Stimulated activated CD8-positive, alpha-beta memory T cell treated with anti-CD3 and anti-CD28 coated beads, Interleukin-7, amount 100 ng/mL, for 1 hour (primary cell): ENCODE data around the gene LRFN3.
"Not testable (repeated sequence)": the region's sequence is repeated elsewhere in the genome, so short reads cannot be mapped to it uniquely, and the experiment has no call there.

Source experiments
- DNase-seq, 2 donors: peaks; one replicate each; pipeline ENCODE4 v3.0.0-alpha.2; 2020; ENCODE audit warnings: low read depth in 2 of 2

The LRFN3 gene, protein sequence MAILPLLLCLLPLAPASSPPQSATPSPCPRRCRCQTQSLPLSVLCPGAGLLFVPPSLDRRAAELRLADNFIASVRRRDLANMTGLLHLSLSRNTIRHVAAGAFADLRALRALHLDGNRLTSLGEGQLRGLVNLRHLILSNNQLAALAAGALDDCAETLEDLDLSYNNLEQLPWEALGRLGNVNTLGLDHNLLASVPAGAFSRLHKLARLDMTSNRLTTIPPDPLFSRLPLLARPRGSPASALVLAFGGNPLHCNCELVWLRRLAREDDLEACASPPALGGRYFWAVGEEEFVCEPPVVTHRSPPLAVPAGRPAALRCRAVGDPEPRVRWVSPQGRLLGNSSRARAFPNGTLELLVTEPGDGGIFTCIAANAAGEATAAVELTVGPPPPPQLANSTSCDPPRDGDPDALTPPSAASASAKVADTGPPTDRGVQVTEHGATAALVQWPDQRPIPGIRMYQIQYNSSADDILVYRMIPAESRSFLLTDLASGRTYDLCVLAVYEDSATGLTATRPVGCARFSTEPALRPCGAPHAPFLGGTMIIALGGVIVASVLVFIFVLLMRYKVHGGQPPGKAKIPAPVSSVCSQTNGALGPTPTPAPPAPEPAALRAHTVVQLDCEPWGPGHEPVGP

DNA sequence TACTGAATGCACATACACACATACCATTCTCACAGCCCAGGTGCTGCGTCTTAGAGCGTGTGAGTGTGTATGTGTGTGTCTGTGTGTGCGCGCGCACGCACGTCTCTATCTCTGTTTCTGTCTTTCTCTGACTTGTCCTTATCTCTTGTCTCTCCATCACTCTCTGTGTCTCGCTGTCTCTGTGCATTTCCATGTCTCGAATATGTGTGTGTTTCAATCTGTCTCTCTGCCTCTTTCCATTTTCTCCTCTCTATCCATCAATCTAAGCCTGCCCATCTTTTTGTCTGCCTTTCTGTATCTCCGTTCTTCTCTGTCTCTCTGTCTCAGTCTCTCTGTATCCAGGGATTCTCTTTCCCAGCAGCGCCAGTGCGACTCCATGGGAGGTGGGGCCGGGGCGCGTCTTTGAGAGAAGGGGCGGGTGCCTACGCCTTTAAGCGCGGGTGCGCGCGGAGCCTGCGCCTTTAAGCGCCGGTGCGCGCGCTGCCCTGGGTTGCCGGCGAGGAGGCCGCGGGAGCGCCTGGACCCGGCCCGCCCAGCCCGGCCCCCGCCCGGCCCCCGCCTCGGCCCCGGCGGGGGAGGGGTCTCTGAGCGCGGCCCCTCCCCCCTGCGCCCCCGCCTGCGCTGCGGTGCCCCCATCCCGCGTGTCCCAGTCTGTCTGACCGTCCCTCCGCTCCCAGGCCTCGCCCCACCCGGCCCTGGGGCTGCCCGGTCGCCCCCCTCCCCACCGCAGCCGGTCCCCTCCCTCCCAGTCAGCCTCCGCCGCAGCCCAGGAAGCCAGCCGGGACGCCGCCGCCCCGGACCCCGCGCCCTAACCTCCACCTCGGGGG lies at the start of gene LRFN3:
TSS of gene LRFN3 (plus strand) at position 464 of the 827 bp plus-strand sequence. CDS start 3,052 bp downstream, outside the sequence.
- DNase-seq: no peak

DNA sequence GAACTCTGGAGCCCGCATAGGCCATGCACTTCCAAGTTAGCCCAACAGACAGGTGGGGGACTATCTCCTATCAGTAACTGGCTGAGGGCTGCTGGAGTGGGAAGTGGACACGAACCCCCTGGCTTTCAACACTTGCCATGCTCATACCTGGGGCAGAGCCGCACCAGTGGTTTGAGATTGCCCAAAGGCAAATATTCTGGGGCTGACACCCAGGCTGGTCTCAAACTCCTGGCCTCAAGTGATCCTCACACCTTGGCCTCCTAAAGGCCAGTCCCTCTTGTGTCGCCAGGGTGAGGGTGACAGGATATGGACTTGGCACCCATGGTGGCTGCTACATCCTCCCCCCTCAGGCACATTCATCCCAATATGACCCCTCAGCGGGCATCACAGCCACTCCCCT lies 49.0 kb upstream of the LRFN3 start:
- no peak for DNase-seq

DNA sequence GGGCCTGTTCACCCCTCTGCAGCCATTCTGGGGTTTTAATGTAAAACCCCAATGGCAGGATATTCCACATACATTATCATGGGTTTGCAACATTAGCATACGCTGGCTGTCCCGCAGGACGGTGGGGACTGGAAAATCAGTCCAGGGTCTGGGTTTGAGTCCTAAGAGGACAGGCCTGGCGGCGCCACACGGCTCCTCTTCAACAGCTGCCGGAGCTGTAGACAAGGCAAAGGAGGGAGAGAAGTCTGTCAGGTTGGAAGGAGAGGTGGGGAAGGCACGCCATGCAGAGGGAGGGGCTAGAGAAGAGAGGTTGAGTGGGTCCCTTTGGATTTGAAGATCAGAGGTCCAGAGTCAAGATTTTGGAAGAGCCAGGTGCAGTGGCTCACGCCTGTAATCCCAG lies 47.8 kb upstream of the LRFN3 start:
- DNase-seq: no peak

DNA sequence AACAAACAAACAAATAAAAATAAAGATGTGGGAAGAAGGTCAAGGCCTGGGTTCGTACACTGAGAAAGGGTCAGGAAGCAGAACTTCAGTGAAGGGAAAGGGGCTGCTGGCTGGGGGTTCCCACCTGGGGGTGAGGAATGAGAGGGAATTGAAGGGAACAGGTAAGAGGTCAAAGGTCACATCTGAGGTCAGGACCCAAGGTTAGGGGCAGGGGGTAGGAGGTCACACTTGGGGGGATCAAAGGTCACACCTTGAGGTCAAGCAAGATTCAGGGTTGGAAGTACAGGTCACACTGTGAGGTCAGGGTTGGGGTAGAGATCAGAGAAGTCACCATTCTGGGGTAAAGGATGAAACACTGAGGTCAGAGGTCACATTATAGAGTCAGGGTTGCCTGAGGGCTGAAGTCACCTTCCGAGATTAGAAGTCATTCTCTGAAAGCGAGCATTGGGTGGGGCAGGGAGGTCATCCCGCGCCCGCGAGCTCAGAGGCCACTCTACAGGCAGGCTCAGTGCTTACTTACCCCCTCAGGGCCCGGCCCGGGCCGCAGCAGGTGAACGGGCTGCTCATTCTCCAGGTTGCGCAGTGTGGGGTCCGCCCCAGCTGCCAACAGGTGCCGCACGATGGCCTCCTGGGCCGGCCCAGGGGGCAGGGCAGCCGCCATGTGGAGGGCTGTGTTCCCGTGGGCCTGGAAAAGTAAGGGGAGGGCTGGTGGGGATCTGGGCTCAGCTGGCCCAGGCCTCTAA lies 46.6 kb upstream of the LRFN3 start:
- DNase-seq: no peak

DNA sequence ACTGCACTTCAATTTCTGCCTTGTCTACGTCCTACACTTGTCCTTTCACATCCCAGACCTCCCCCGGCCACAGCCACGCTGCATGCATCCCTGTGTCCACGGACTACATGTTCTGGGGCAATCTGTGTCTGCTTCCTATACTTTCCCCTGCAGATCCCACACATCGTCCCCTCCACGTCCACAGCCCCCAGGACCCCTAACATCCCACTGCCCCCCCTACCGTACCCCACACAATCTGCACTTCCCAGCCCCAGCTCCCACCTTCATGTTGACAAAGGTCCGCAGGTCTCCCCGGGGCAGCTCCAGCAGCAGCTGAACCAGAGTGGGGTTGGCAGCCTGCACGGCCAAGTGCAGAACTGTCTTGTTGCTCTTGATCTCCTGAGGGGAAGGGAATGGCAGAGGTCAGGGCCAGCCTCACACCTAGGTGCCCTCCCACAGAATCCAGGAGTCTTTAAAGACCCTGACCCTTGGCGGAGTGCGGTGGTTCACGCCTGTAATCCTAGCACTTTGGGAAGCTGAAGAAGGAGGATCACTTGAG lies 46.0 kb upstream of the LRFN3 start:
- no peak for DNase-seq

DNA sequence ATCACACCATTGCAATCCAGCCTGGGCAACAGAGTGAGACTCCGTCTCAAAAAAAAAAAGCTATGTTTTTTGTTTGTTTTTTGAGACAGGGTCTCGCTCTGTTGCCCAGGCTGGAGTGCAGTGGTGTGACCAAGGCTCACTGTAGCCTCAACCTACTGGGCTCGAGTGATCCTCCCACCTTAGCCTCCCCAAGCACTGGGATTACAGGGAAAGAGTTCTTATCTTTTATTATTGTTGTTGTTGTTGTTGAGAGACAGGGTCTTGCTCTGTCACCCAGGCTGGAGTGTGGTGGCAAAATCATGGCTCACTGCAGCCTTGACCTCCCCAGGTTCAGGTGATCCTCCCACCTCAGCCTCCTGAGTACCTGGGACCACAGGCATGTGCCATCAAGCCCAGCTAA lies 44.4 kb upstream of the LRFN3 start:
- DNase-seq: not testable (repeated sequence)

DNA sequence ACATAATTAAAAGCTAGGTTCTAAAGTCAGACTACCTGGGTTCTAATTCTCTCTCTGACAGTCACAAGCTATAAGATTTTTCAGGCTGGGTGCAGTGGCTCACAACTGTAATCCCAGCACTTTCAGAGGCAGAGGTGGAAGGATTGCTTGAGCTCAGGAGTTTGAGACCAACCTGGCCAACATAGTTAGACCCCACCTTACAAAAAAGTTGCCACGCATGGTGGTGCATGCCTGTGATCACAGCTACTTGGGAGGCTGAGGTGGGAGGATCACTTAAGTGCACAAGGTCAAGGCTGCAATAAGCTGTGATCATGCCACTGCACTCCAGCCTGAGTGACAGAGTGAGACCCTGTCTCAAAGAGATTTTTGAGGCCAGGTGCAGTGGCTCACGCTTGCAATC lies 41.8 kb upstream of the LRFN3 start:
- no peak for DNase-seq

DNA sequence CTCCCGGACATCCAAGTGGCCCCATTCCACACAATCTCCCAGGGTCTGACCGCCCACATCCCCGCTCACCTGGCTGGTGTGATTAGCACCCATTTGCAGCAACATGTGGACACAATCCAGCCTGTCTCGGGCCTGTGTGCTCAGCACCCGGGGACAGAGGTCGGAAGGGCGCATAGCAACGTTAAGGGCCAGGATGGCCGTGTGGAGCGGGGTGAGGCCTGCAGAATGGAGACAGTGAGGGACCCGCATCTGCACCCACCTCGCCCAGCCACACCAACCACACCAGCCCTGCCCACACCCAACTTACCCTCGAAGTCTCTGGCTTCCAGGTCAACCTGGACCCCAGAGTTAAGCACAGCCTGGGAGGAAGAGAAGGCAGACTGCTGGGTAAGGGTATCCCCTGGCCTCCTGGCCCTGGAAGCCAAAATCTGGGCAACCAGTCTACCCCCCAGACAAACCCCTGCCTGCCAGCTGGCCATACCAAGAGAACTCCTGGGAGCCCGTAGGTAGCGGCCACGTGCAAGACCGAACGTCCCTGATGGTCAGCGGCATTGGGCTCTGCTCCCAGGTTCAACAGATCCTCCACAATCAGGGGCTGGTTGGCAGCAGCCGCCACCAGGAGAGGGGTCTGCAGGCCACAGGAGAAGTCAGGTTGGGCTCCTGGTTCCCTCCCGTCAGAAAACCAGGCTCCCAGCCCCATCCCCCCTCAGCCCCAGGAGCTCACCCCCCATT lies 40.1 kb upstream of the LRFN3 start:
- no peak for DNase-seq

DNA sequence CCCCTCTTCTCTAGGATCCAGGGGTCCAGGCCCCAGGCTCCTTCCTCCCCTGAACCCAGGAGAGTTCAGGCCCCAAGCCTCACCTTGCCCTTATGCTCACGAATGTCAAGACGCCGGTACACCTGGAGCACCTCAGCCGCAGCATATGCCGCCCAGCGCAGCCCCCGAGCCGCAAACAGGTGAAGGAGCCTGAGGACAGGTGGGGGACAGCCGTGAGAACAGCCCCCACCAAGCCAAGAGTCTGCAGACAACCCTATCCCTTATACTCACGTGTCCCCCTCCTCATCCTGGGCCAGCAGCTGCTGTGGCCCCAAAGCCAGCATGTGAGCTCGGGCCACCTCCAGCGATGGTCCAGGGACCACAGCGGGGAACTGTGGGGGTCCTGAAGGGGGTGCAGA lies 39.5 kb upstream of the LRFN3 start:
- no peak for DNase-seq

DNA sequence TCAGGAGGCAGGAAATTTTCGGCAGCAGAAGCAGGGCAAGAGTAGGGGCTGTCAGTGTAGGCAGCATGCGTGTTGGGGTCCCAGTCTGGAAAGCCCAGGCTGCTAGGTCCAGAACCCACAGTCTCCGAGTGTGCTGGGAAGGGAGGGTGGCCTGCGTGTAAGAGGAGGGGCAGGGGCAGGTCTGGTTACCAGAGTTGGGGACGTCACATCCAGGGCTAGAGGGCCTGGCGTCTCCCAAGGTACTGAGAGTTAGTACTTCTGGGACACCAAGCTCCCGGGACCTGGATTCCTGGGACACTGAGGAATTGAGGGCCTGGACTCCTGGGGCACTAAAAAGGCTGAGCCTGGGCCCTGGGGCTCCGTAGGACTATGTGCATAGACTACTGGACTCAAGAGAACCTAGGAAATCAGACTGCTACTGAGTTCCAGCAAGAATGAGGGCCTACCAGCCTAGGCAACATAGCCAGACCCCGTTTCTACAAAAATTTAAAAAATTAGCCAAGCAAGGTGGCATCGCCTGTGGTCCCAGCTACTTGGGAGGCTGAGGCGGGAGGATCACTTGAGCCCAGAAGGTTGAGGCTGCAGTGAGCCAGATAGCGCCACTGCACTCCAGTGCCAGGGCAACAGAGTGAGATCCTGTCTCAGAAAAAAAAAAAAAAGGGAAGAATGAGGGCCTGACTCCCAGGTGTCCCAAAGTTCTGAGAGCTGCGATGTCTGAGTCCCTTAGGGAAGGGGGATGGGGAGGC lies 38.3 kb upstream of the LRFN3 start:
- no peak for DNase-seq

DNA sequence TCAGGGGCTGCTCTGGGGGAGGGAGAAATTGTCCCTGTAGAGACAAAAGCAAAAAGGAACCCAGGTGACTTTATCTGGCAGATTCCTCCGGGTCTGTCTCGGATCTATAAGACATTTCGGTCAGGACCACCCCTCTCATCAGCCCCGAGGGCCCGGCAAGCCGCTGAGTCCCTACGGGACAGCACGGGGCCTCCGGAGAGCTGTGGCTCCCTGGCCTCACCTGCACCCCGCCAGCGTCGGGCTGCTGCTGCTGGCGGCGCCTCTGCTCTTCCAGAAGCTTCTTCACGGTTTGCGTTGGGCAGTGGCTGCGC lies 37.7 kb upstream of the LRFN3 start:
- DNase-seq: no peak

DNA sequence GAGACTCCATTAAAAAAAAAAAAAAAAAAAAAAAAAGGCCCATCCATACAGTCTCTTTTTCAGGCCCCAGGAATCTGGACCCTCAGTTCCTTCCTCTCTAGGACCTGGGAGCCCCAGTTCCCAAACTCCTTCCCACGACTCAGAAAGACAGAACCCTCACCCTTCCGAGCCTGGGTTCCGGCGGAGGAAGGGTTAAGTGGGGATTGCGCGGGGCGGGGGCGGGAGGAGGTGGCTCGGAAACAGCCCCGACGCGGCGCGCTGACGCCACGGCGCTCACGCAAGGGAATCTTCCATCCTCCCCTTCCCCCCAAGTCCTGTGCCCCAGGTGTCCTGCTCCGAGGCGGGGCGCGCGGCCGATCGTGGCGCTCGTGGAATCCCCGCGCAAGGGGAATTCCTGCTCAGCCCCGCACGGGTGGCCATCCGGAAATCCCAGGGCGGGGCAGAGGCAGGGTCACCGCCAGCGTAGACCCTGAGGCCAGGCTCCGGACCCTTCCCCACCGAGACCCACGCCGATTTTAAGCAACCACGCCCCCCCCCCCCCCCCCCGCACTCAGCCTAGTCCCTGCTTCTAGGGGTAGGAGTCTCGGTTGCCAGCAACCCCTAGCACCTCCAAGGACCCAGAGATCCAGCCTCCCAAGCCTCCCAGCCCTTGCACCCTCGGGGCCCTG lies 36.5 kb upstream of the LRFN3 start:
- peak; percentile 68 to 83 for DNase-seq

DNA sequence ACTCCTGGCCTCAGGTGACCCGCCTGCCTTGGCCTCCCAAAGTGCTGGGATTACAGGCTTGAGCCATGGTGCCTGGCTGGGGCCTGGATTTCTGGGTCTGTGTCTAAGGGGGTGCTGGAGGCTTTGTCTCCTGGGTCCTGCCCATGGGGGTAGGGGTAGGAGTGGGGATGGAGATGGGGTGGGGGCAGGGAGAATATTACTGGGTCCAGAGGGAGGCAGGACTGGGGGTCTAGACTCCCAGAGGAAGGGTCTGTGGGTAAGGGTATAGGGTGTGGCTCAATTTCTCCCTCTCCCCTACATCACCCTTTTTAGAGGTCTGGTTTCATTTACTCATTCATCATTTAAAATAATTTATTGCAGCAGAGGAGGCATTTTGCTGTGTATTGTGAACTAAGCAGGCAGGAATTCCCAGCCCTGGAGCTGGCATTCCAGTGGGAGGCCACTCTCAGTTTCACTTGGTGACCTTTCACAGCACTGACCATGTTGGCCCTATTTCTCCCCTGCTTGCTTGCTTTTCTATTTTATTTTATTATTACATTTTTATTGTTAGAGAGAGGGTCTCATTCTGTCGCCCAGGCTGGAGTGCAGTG lies 35.0 kb upstream of the LRFN3 start:
- no peak for DNase-seq

DNA sequence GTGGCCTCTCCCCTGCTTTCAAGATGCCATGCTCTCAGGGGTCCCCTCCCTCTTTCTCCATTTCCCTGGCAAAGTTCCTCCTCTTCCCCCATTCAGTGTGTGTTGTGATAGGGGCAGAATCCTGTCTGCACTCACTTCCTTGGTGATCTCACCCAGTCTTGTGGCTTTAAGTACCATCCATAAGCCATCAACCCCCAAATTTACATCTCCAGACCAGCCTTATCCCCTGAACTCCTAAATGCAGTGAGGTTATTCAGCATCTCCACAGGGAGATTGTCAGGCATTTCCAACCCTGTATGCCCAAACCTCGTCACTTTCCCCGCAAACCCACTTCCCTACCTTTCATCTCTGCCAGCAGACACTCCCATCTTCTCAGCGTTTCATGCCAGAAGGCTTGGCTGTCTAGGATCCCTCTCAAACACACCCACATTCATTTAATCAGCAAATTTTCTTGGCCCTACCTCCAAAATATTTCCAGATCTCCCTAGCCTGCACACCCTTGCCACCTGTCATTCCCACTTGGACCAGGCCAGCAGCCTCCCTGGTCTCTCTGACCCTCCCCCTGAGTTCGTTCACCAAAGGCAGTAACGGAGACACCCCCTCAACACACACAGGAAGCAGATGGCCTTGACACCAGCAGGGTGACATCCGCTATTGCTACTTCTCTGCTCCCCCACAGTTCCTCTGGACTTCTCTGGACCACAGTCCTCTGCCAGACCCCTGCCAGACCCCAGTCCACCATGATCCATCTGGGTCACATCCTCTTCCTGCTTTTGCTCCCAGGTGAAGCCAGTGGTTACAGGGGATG lies 34.1 kb upstream of the LRFN3 start, which contains the start of gene HCST:
TSS of gene HCST (plus strand) at position 676 of the 808 bp plus-strand sequence. CDS start at position 741, 65 bp downstream.
- no peak for DNase-seq

DNA sequence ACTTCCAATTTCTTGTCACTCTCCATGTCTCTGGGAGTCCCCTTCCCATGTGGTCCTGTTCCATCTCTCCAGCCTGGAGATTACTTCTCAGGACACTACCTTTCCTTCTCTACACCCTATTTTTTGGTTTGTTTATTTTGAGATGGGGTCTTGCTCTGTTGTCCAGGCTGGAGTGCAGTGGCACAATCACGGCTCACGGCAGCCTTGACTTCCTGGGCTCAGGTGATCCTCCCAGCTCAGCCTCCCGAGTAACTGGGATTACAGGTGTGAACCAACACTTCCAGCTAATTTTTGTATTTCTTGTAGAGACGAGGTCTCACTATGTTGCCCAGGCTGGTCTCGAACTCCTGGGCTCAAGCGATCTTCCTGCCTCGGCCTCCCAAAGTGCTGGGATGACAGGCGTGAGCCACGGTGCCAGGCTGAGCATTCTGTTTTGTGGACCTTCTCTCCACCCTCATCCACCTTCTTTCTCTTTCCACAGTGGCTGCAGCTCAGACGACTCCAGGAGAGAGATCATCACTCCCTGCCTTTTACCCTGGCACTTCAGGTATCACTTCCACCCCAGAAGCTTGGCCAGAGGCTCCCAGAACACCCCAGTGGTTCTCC lies 33.2 kb upstream of the LRFN3 start:
- no peak for DNase-seq

DNA sequence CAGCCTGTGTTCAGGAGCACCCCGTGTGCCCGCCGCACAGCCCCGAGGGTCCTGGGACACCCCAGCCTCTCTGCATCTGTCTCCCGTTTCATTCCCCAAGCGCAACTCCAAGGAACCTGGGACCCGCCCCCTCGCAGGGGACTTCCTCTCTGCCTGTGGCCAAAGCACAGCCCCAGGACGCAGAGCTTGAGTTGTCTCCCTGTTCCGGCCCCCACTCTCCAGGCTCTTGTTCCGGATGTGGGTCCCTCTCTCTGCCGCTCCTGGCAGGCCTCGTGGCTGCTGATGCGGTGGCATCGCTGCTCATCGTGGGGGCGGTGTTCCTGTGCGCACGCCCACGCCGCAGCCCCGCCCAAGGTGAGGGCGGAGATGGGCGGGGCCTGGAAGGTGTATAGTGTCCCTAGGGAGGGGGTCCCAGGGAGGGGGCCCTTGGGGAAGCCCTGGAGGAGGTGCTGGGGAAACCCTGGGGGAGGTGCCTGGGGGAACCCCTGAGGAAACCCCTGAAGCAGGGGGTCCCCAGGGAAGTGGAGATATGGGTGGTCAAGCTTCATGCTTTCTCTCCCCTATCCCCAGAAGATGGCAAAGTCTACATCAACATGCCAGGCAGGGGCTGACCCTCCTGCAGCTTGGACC lies 32.5 kb upstream of the LRFN3 start:
- peak; percentile 77 to 85 for DNase-seq

DNA sequence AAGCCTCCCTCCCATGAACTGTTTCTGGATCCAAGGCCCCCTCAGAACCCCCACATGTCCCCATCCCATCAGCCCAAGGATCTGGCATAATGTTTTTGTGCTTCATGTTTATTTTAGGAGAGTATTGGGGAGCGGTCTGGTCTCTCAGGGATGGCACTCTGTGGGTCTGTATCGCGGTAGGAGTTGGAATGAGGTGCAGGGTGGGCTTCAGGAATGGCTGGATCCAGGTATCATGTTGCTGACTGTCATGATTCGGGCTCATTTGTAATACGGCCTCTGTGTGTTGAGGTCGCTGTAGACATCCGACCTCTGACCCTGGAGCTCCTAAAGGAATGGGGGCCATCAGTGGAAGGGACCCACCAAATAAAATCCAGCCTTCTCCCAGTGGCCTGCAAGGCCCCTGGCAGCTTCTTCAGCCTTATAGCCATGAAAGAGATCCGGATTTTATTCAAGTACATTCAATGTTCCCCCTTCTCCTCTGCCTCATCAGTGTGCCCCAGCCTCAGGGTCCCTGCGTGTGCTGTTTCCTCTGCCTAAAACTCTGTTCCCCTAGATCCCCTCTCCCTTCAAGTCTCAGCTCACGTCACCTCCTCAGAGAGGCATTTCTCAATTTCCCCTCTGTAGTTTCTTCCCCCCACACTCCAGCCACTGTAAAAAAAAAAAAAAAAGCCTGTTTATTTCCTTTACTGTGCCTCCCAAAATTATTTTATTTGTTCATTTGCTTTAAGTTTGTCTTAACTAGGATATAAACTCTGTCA lies 31.7 kb upstream of the LRFN3 start:
- no peak for DNase-seq
